ENCODE measurements around the gene GRM4. TPM values are rescaled to one million over a fixed set of nuclear protein-coding genes. Genes with fewer than 3 reads are reported as not detected.
A peak's percentile ranks its signal among the peaks of the same experiment; 100 is the strongest.

The GRM4 gene
- total RNA-seq, 1 experiment from 2014 or later: not detected

GRCh38 chr6:34144581-34145160 is 1.2 kb downstream of the GRM4 start:
- Mint-ChIP-seq H3K4me3 (ENCODE audit: unreplicated experiment) (peak overlapping the region; percentile 53), H3K36me3 (ENCODE audit: insufficient read depth, unreplicated experiment) (peaks cover 5% of the 10 kb centered on the region), H3K9me3 (ENCODE audit: unreplicated experiment) (no peaks in the 10 kb centered on the region), H3K27ac (ENCODE audit: low read depth, unreplicated experiment) (no peak overlapping the region), H3K27me3 (ENCODE audit: insufficient read depth, unreplicated experiment) (peaks cover 46% of the 10 kb centered on the region), H3K4me1 (ENCODE audit: insufficient read depth, unreplicated experiment) (no peaks in the 10 kb centered on the region)
- no peak for DNase-seq (ENCODE audit: unreplicated experiment)
- CTCF ChIA-PET: interaction anchor here (0.6 to 1.0 kb wide), 3 partner anchors 10 to 436 kb away, joined by 3 read pairs; no protein-coding TSS in a partner anchor
- no peak for TF ChIP-seq CTCF (IDR thresholded peaks at IDR 0.05; ENCODE audit: unreplicated experiment)
- POLR2A ChIA-PET: no interaction called here
- intact Hi-C loops (cut with micrococcal nuclease): no loop called here
- no TSS peak for BruUV-seq (replicated peaks)

- Mint-ChIP-seq H3K9me3 (ENCODE audit: unreplicated experiment) (no peaks in the 10 kb centered on the region), H3K36me3 (ENCODE audit: insufficient read depth, unreplicated experiment) (peaks cover 5% of the 10 kb centered on the region), H3K4me1 (ENCODE audit: insufficient read depth, unreplicated experiment) (no peaks in the 10 kb centered on the region), H3K27me3 (ENCODE audit: insufficient read depth, unreplicated experiment) (peaks cover 51% of the 10 kb centered on the region), H3K4me3 (ENCODE audit: unreplicated experiment) (no peak overlapping the region), H3K27ac (ENCODE audit: low read depth, unreplicated experiment) (no peak overlapping the region)
- POLR2A ChIA-PET: no interaction called here
- CTCF ChIA-PET: interaction anchor here (0.7 kb wide), 1 partner anchor 146 kb away, joined by 3 read pairs; no protein-coding TSS in a partner anchor
- no peak for TF ChIP-seq CTCF (IDR thresholded peaks at IDR 0.05; ENCODE audit: unreplicated experiment)
- intact Hi-C loops (cut with micrococcal nuclease): no loop called here
- no TSS peak for BruUV-seq (replicated peaks)
- DNase-seq (ENCODE audit: unreplicated experiment): no peak
Observed at GRCh38 chr6:34143884-34144580, 1.9 kb downstream of the GRM4 start.

GRCh38 chr6:34143196-34143883 is 2.5 kb downstream of the GRM4 start:
- peaks cover 58% of the 10 kb centered on the region for H3K27me3 Mint-ChIP-seq (ENCODE audit: insufficient read depth, unreplicated experiment)
- no peaks in the 10 kb centered on the region for H3K4me1 Mint-ChIP-seq (ENCODE audit: insufficient read depth, unreplicated experiment)
- no peak overlapping the region for H3K27ac Mint-ChIP-seq (ENCODE audit: low read depth, unreplicated experiment)
- ChIA-PET CTCF (interaction anchor here (0.7 to 1.4 kb wide), 4 partner anchors 10 to 145 kb away, joined by 3 to 6 read pairs (median 4); no protein-coding TSS in a partner anchor), POLR2A (no interaction called here)
- intact Hi-C loops (cut with micrococcal nuclease): no loop called here
- peaks cover 5% of the 10 kb centered on the region for H3K36me3 Mint-ChIP-seq (ENCODE audit: insufficient read depth, unreplicated experiment)
- no peak for DNase-seq (ENCODE audit: unreplicated experiment)
- H3K4me3 Mint-ChIP-seq (ENCODE audit: unreplicated experiment): no peak overlapping the region
- BruUV-seq (replicated peaks): no TSS peak
- TF ChIP-seq CTCF (IDR thresholded peaks at IDR 0.05; ENCODE audit: unreplicated experiment): no peak
- no peaks in the 10 kb centered on the region for H3K9me3 Mint-ChIP-seq (ENCODE audit: unreplicated experiment)

All from MCF 10A (cell line).